Mucosa of descending colon (tissue), 3 donors: ENCODE results near the gene GNPTAB. TPM values are rescaled to one million over a fixed set of nuclear protein-coding genes. Genes with fewer than 3 reads are reported as not detected.

Source experiments
- ATAC-seq: fragments of 200-7000 bp; cut with Tn5 transposase; one replicate; pipeline ENCODE4 v1.9.1; 2020; ENCODE audit warnings: mild to moderate bottlenecking, moderate library complexity
- DNase-seq, 3 donors: peaks; one replicate each; pipeline ENCODE4 v3.0.0-alpha.2; 2020
- H3K36me3 ChIP-seq: fragments of 200-600 bp; one replicate; pipeline ENCODE4 v1.8.0; 2021; ENCODE audit warnings: low read depth, mild to moderate bottlenecking
- H3K4me1 ChIP-seq: fragments of 200-600 bp; one replicate; pipeline ENCODE4 v1.8.0; 2021; ENCODE audit warnings: low read depth, mild to moderate bottlenecking
- H3K4me3 ChIP-seq: fragments of 200-600 bp; one replicate; pipeline ENCODE4 v1.8.0; 2021; ENCODE audit warnings: mild to moderate bottlenecking
- H3K9me3 ChIP-seq: fragments of 200-600 bp; one replicate; pipeline ENCODE4 v1.8.0; 2021; ENCODE audit warnings: mild to moderate bottlenecking
- CTCF ChIP-seq: fragments of 200-600 bp; IDR thresholded peaks from one replicate; pipeline ENCODE4 v1.8.0; 2022; ENCODE audit warnings: antibody characterized with exemption, mild to moderate bottlenecking
- intact Hi-C, 2 donors: fragments of 100-400 bp; cut with DNase I in 1 of 2; cut with micrococcal nuclease in 1 of 2; formaldehyde crosslinking; loops; one replicate each; pipeline versions ENCODE4 v1.11.0 to v1.11.1; 2022; cut with DNase I, micrococcal nuclease
- total RNA-seq, 3 donors: library from RNA; stranded (reverse); fragmentation: NEBNext Ultra II Directional in 2 of 3; extraction: Animal tissue kit (Norgen Biotek cat#: 25700) in 2 of 3; gene quantifications; one replicate each; pipeline versions ENCODE4 v1.2.1 to v1.2.4, GENCODE V29; 2021 to 2023
- donor health status: DM: no; HTN: no; CAD: no; lungs with moderate emphysema.
- donor health status: DM: no; HTN: no; CAD: no.
- donor health status: DM: no; HTN: yes; CAD: no.

GNPTAB gene
- total RNA-seq, 3 donors from 2014 or later = 62.9 to 104 (median 88.9) TPM

GRCh38 chr12:101780599-101780998 lies 50.2 kb downstream of the GNPTAB start:
- no peak for TF ChIP-seq CTCF
- no peaks in the 10 kb centered on the region for H3K36me3 ChIP-seq
- H3K4me1 ChIP-seq = peaks cover 12% of the 10 kb centered on the region
- H3K4me3 ChIP-seq = no peak overlapping the region
- H3K9me3 ChIP-seq = no peaks in the 10 kb centered on the region
- DNase-seq (no peak), ATAC-seq (no peak)
- intact Hi-C loops = no loop called here

DNA sequence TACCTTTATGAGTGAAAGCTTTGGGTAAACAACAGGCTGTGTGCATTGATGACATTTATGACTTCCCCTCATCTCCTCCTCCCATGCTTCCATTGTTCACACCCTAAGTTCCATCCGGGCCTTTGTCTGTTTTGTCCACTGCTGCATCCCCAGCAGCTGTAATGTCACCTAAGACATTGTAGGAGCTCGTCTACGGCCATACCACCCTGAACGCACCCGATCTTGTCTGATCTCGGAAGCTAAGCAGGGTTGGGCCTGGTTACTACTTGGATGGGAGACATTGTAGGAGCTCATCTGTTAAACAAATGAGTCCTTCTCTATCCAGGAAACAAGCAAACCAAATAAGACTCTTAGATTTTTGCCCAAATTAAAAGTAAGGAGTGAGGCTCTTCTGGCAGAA lies 51.1 kb downstream of the GNPTAB start:
- TF ChIP-seq CTCF = no peak
- no peak overlapping the region for H3K4me3 ChIP-seq
- no peak for ATAC-seq
- H3K9me3 ChIP-seq = no peaks in the 10 kb centered on the region
- H3K36me3 ChIP-seq = no peaks in the 10 kb centered on the region
- no peak for DNase-seq
- H3K4me1 ChIP-seq = peaks cover 12% of the 10 kb centered on the region
- intact Hi-C loops = loop anchor here in 1 of 2 donors (5.0 kb wide), 1 partner anchor 53 kb away; the partner anchor contains the start of gene GNPTAB

GRCh38 chr12:101779200-101779599 lies 51.6 kb downstream of the GNPTAB start:
- DNase-seq = no peak
- H3K9me3 ChIP-seq = no peaks in the 10 kb centered on the region
- H3K36me3 ChIP-seq = peaks cover 2% of the 10 kb centered on the region

DNA sequence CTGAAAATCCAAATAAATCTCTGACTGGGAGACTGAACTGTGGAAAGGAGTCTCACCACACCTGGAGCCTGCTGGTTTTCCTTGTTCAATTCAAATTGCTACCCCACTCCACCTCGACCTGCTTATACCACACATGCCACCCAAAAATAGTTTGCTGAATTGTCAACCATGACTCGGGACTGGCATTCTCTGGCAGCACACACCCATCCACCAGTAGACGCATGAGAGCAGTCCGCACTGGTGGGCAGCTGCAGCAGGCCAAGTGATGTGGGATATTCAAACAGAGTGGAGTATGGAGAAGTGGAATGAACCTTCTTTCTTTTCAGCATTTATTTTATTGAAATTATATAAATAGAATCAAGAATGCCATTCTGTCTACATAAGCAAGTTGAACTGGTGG lies 52.8 kb downstream of the GNPTAB start:
- no peak overlapping the region for H3K4me3 ChIP-seq
- TF ChIP-seq CTCF = no peak
- peaks cover 12% of the 10 kb centered on the region for H3K4me1 ChIP-seq
- intact Hi-C loops = loop anchor here in 1 of 2 donors (5.0 kb wide), 1 partner anchor 54 kb away; the partner anchor contains the start of gene GNPTAB
- ATAC-seq (no peak), DNase-seq (no peak)
- H3K36me3 ChIP-seq = peaks cover 6% of the 10 kb centered on the region
- H3K9me3 ChIP-seq = no peaks in the 10 kb centered on the region

More at GRCh38 chr12:101779200-101779599, 51.6 kb downstream of the GNPTAB start:
- intact Hi-C loops = loop anchor here in 1 of 2 donors (5.0 kb wide), 1 partner anchor 53 kb away; the partner anchor contains the start of gene GNPTAB
- no peak for TF ChIP-seq CTCF
- ATAC-seq = peak; percentile 60
- Histone ChIP-seq H3K4me1 (peaks cover 12% of the 10 kb centered on the region), H3K4me3 (no peak overlapping the region)

DNA sequence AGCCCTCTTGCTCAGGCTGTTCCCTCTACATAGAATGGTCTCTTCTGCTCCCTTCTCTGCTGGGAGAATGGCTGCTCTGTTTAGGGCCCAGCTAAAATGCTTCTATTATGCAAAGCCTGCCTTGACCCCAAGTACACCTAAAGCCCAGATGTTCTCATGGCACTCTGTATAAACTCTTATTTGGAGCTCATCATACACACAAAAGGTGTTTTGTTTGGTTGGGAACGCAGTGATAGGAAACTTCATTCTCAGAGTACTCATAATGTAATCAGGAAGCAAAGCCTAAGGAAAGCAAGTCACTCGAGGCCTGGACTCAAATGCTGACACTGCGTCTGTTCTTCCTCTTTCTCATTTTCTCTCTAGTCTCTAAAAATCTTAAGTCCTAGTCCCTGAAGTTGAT lies 53.3 kb downstream of the GNPTAB start:
- Histone ChIP-seq H3K36me3 (peaks cover 6% of the 10 kb centered on the region), H3K4me1 (peaks cover 14% of the 10 kb centered on the region), H3K4me3 (no peak overlapping the region), H3K9me3 (no peaks in the 10 kb centered on the region)
- DNase-seq (no peak), ATAC-seq (peak; percentile 37)
- no peak for TF ChIP-seq CTCF
- intact Hi-C loops = loop anchor here in 1 of 2 donors (5.0 kb wide), 1 partner anchor 55 kb away; the partner anchor contains the start of gene GNPTAB

DNA sequence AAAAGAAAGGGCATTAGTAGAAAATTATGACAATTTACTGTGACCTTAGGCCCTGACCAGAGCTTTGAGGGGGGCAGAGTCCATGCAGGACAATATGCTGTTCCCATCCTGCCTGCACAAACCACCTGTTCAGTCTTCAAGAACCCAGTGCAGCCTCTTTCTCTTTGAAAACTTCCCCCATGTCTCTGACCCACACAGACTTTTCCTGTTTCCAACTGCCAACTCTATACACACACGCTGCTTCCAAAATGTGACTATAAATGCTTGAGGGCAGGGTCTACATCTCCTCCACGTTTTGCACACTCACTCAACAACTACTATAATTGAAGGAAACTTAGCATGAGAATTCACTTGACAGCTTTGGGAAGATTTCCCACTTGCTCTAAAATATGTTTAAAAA lies 54.9 kb downstream of the GNPTAB start:
- peaks cover 6% of the 10 kb centered on the region for H3K36me3 ChIP-seq
- ATAC-seq = no peak
- H3K9me3 ChIP-seq = no peaks in the 10 kb centered on the region
- intact Hi-C loops = loop anchor here in 1 of 2 donors (5.0 kb wide), 1 partner anchor 56 kb away; the partner anchor contains the start of gene GNPTAB
- no peak for DNase-seq
- no peak for TF ChIP-seq CTCF
- no peak overlapping the region for H3K4me3 ChIP-seq
- peaks cover 19% of the 10 kb centered on the region for H3K4me1 ChIP-seq
